ENCODE results near the gene SHOX. TPM values are rescaled to one million over a fixed set of nuclear protein-coding genes. Genes with fewer than 3 reads are reported as not detected.
A peak's percentile ranks its signal among the peaks of the same experiment; 100 is the strongest.
"Not testable (repeated sequence)": the region's sequence is repeated elsewhere in the genome, so short reads cannot be mapped to it uniquely, and the experiment has no call there.

The SHOX gene
- total RNA-seq (2014; rRNA removed; shearing (Covaris generic)): not detected in 2 replicates
- not detected in 2 replicates for polyA plus RNA-seq (2015; cell fraction: cytosol; rRNA removed)
- polyA plus RNA-seq (2015; cell fraction: nucleus; rRNA removed): not detected in 2 replicates

DNA sequence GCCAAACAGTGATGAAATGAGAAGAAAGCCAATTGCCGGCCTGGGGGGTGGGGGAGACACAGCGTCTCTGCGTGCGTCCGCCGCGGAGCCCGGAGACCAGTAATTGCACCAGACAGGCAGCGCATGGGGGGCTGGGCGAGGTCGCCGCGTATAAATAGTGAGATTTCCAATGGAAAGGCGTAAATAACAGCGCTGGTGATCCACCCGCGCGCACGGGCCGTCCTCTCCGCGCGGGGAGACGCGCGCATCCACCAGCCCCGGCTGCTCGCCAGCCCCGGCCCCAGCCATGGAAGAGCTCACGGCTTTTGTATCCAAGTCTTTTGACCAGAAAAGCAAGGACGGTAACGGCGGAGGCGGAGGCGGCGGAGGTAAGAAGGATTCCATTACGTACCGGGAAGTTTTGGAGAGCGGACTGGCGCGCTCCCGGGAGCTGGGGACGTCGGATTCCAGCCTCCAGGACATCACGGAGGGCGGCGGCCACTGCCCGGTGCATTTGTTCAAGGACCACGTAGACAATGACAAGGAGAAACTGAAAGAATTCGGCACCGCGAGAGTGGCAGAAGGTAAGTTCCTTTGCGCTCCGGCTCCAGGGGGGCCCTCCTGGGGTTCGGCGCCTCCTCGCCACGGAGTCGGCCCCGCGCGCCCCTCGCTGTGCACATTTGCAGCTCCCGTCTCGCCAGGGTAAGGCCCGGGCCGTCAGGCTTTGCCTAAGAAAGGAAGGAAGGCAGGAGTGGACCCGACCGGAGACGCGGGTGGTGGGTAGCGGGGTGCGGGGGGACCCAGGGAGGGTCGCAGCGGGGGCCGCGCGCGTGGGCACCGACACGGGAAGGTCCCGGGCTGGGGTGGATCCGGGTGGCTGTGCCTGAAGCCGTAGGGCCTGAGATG, at the start of gene SHOX:
Gene SHOX (plus strand): TSS at position 180 of the 885 bp plus-strand sequence. CDS start 107 bp downstream, at position 287.
- DNase-seq (ENCODE audit: low read depth): no peak

DNA sequence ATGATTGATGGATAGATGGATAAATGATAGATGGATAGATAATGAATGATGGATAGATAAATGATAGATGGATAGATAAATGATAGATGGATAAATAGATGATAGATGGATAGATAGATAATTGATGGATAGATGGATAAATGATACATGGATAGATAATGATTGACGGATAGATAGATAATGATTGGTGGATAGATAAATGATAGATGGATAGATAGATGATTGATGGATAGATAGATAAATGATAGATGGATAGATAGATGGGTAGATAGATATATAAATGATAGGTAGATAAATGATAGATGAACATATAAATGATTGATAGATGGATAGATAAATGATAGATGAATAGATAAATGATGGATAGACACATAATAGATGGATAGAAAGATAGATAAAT, 49.5 kb upstream of the SHOX start:
- DNase-seq (ENCODE audit: low read depth): no peak

DNA sequence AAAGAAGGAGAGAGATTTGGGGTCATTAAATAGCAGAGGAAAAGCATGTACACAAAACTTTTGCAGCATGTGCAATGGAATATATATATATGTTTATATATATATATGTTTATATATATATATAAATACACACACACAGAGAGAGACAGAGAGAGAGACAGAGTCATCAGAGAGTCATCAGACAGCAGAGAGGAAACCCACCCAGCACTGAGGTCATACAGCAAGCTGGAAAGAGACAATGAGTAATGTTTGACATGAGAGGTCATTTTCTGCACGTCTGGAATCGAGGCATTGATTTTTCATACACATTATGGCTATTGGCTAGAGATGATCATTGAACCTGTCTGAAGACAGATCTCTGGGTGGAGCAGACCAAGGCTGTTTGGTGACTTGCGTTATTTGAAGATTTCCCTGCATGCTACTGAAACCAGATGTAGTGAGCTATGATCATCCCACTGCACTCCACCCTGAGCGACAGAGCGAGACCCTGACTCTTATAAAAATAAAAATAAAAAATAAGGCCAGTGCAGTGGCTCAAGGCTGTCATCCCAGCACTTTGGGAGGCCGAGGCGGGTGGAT, 48.8 kb upstream of the SHOX start:
- peak; percentile 24 for DNase-seq (ENCODE audit: low read depth)

DNA sequence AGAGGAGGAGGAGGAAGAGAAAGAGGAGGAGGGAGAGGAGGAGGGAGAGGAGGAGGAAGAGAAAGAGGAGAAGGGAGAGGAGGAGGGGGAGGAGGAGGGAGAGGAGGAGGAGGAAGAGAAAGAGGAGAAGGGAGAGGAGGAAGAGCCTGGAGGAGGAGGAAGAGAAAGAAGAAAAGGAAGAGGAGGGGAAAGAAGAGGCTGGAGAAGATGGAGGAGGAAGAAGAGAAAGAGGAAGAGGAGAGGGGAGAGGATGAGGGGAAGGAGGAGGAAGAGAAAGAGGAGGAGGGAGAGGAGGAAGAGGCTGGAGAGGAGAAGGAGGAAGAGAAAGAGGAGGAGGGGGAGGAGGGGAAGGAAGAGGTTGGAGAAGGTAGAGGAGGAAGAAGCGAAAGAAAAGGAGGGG, 46.0 kb upstream of the SHOX start:
- DNase-seq (ENCODE audit: low read depth): no peak

DNA sequence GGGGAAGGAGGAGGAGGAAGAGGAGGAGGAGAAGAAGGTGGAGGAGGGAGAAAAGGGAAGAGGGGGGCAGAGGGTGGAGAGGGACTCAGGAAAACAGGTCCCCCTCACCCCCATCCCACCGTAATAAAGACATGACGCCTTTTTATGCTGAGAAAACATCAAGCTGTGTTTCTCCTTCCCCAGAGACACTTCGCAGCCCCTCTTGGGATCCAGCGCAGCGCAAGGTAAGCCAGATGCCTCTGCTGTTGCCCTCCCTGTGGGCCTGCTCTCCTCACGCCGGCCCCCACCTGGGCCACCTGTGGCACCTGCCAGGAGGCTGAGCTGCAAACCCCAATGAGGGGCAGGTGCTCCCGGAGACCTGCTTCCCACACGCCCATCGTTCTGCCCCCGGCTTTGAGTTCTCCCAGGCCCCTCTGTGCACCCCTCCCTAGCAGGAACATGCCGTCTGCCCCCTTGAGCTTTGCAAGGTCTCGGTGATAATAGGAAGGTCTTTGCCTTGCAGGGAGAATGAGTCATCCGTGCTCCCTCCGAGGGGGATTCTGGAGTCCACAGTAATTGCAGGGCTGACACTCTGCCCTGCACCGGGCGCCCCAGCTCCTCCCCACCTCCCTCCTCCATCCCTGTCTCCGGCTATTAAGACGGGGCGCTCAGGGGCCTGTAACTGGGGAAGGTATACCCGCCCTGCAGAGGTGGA, 45.3 kb upstream of the SHOX start:
- no peak for DNase-seq (ENCODE audit: low read depth)

DNA sequence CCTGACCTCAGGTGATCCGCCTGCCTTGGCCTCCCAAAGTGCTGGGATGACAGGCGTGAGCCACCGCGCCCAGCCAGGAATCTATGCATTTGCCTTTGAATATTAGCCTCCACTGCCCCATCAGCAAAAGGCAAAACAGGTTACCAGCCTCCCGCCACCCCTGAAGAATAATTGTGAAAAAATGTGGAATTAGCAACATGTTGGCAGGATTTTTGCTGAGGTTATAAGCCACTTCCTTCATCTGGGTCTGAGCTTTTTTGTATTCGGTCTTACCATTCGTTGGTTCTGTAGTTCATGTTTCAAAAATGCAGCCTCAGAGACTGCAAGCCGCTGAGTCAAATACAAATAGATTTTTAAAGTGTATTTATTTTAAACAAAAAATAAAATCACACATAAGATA, 44.2 kb upstream of the SHOX start:
- no peak for DNase-seq (ENCODE audit: low read depth)

DNA sequence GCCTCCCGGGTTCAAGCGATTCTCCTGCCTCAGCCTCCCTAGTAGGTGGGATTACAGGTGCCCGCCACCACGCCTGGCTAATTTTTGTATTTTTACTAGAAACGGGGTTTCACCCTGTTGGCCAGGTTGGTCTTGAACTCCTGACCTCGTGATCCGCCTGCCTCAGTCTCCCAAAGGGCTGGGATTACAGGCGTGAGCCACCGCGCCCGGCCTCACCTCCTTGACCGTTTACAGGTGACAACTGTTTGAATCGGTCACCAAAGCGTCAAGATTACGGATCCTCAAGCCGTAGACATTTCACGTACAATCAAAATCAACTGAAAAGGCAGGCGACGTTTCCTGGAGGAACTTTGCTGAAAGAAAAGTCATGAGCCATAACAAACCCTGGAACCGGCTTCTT, 41.3 kb upstream of the SHOX start:
- not testable (repeated sequence) for DNase-seq (ENCODE audit: low read depth)

DNA sequence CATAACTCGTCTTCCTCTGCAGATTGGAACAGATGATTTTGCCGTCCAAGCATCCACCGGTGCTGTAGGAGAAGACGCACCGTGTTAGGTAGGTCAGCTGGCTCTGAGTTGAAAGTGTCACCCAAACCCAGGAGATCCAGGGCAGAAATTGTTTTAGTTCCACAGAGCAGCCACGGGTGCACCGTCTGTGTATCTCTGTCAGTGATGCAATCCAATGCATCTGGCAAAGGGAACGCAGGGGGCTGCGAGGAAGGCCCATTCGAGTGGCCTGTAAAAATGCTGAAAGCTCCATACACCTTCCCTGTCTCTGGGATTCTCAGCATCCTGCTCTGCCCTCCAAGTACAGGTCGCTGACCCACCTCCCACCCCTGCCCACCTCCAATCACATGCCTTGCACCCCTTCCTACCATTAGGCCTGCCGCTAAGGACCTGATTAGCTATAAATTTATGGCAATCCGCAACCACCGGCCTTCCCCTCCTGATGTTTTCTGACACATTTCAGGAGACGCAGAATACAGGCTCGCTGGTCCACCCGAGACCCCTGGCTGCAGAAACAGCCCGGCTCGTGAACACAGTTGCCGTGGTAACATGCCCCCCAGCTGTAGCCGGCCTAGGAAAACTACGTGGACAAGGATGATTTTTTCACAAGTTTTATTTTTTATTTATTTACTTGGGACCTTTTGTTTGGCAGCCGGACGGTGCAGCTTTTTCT, 39.7 kb upstream of the SHOX start:
- no peak for DNase-seq (ENCODE audit: low read depth)

DNA sequence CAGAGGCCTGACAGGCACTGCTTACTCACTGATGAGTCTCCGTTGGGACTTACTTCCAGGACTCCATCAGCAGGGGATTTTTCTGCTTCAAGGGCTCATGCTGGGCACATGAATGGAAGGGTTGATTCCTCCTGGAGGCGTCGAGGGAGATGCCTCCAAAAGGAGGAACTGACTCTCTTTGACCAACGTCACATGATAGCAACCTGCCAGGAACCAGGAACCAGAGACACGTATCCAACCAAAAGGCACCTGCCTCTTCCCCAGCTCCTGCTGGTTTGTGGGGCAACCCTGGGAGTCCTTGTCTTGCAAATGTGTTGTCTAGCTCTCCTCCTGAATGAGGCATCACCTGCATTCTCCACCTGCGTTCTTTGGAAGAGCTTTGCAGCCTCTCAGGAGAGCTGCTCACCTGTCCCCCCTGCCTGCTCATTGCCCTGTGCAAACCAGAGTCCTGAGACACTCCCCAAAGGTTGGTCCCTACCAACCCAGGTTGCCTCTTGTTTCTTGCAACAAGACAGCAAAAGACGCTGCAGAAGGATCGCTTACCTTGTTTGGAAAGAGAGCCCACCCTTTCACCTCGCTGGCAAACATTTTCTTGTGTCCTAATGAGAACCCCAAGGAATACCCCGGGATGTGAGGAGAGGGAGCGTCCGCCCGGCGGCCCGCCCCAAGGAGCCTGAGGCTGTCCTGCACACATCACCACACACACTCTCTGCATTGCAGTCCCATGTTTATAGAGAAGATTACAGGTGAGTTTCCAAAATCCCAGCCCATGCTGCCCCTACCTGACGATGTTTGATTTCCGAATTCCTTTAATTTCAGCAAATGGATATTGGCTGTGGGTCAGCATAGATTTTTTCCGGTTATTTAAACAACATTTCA, 30.5 kb upstream of the SHOX start:
- DNase-seq (ENCODE audit: low read depth): no peak

DNA sequence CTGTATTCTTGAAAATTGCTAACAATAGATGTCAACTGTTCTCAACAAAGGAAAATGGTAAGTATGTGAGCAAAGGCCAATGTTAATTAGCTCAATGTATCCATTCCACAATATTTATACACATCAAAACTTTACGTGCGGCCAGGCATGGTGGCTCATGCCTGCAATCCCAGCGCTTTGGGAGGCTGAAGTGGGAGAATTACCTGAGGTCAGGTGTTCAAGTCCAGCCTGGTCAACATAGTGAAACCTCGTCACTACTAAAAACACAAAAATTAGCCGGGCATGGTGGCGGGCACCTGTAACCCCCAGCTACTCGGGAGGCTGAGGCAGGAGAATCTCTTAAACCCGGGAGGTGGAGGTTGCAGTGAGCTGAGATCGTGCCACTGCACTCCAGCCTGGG, 27.6 kb upstream of the SHOX start:
- DNase-seq (ENCODE audit: low read depth): not testable (repeated sequence)

DNA sequence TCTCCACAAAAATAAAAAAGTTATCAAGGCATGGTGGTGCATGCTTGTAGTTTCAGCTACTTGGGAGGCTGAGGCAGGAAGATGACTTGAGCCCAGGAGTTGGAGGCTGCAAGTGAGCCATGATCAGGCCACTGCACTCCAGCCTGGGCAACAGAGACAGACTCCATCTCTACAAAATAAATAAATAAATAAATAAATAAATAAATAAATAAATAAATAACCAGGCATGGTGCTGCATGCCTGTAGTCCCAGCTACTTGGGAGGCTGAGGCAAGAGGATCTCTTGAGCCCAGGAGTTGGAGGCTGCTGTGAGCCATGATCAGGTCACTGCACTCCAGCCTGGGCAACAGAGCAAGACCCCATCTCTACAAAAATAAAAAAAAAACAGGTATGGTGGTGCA, 26.0 kb upstream of the SHOX start:
- not testable (repeated sequence) for DNase-seq (ENCODE audit: low read depth)

DNA sequence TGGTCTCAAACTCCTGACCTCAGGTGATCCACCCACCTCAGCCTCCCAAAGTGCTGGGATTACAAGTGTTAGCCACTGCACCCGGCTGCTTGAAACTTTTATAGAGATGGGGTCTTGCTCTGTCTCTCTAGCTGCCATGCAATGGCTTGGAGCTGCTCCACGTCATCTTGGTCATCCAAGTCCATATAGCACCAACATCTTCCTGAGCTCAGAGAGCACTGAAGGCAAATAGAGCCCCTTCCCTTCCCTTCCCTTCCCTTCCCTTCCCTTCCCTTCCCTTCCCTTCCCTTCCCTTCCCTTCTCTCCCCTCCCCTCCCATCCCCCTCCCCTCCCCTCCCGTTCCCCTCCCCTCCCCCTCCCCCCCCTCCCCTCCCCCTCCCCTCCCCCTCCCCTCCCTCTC, 22.5 kb upstream of the SHOX start:
- DNase-seq (ENCODE audit: low read depth): not testable (repeated sequence)

DNA sequence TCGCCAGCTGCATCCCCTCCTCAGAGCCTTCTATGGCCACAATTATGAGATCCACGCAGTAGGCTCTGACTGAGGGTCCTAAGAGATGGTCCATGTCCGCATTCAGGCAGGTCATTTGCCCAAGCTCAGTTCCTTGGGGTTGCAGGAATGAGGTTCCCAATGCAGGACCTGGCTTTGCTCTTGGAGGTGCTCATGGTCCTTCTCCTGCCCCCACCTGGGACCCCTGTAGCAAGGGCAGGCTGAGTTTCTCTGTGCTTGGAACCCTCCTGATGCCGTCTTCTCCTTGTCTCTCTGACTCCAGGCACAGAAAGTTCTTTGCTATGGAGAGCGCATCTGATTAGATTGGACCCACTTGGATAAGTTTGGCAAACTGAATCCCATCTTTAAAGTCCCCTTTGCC, 16.5 kb upstream of the SHOX start:
- DNase-seq (ENCODE audit: low read depth): no peak

DNA sequence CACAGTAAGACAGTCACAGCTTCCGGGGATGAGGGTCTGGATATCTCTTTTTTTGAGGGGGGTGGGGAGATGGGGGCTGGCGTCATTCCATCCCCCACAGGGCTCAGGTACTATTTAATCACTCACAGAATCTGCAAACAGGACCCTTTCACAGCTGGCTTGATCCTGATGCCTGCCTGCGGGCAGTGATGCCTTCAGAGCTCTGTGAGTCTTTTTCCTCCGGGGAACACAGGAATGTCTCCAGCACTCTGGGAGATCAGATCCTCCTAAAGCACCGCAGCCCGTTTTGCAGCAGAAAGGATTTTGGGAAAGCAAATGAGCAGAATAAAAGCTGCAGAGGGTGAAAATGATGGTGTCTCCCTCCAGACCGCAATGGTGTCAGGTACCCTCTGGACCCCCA, 13.2 kb upstream of the SHOX start:
- DNase-seq (ENCODE audit: low read depth): no peak

DNA sequence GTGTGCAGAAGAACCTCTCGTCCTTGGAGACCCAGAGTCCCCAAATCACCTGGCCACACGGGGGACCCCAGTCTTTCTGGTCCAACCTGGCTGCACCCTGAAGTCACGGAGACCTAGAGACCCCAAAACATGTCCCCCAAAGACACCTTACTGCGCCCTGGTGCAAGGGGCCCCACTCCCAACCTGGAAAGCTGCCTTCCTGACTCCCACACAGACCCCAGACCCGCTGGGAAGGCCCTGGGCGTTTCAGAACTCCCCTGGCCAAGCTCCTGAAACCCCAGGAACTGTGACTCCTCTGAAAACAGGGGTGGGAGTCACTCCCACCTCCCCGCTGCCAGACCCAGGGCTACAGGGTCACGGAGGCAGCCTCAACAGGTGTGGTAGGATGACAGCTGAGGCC, 12.7 kb upstream of the SHOX start:
- no peak for DNase-seq (ENCODE audit: low read depth)

DNA sequence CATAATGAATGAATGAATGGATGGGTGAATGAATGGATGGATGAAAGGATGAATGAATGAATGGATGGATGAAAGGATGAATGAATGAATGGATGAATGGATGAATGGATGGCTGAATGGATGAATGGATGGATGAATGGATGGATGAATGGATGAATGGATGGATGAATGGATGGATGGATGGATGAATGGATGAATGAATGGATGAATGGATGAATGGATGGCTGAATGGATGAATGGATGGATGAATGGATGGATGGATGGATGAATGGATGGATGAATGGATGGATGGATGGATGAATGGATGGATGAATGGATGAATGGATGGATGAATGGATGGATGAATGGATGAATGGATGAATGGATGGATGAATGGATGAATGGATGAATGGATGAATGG, 12.3 kb upstream of the SHOX start:
- not testable (repeated sequence) for DNase-seq (ENCODE audit: low read depth)

DNA sequence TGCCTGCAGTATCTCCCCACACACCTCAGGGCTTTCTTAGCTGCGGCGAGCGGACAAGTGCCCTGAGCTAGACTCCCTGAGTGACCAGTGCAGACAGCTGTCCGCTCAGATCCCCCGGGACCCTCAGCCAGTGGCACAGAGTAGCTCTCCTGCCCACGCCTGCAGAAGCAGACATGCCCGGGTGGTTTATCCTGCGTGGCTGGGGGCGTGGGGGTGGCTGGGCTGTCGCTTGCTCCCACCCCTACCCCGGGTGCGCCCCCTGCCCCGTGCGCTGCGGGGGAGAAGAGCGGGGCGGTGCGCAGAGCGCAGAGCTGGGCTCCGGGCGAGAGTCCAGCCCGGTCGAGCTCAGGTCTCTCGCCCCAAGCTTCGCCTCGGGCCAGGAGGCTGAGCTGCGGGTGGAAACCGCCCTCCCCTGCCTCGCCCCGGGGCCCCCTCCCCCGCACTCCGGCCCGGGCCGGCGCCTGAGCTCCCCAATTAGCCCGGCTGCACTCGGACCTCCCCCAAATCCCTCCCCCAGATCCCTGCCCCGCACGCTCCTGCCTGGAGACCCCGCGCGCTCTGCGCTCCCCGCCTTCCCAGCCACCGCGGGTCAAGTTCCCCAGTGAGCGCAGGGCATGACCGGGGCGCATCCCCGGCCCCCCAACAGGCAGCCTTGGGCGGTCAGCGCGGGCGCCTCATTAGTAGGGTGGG, 11.7 kb upstream of the SHOX start:
- DNase-seq (ENCODE audit: low read depth): no peak

DNA sequence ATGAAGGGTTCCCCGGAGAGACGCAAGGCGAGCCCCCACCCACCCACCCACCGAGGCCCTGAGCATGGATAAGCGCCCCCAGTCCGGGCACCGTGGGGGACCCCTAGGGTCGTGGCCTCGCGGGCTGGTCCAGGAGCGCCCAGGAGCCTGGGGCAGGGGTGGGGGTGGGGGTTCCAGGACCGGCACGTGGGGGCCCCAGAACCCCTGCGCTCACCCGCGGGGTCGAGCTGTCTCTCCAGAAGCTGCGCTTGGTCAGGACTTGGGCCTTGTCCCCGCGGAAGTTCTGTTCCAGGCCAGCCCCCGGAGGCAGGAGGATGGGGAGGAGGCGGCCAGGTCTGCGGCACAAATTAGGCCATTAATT, 11.2 kb upstream of the SHOX start:
- no peak for DNase-seq (ENCODE audit: low read depth)

DNA sequence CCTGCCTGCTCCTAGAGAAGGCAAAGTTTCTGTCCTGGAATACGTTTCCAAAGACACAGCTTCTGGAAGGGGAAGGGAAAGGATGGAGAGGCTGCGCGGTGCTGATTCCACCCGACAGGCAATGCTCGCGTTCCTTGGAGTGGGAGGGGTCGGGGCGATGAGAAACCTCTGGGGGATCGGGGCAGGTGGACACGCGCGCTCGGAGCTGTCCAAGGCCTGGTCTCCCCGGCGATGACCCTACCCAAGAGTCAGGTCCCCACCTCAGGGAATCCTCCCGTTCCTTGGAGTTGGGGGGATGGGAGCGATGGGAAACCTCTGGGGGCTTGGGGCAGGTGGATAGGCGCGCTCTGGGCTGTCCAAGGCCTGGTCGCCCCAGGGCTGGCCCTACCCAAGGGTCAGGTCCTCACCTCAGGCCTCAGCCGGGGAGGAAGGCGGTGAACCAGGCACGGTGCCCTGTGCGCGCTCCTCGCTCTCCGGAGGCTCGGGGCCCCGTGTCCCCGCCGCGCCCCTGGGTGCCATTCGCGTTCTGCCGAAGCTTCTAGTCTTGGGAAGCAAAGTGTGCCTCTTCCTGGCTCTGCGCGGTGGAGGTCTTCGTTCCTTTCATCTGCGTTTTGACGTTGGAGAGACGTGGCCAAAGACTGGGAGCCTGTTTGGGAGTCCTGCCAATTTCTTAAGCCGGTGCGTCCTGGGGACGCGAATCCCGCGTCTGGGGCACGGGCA, 10.6 kb upstream of the SHOX start:
- DNase-seq (ENCODE audit: low read depth): no peak

Data from HT1080 (cell line).